Activated CD4-positive, alpha-beta T cell treated with anti-CD3 and anti-CD28 coated beads, Interleukin-2, amount 50 U/mL, for 24 hours (primary cell): Measurements from ENCODE around the gene KCNQ4.

Experiments
- DNase-seq, 2 donors: peaks; one replicate each; pipeline ENCODE4 v3.0.0-alpha.2; 2020; ENCODE audit warnings: low read depth in 1 of 2, low spot score in 1 of 2

Gene KCNQ4

DNA sequence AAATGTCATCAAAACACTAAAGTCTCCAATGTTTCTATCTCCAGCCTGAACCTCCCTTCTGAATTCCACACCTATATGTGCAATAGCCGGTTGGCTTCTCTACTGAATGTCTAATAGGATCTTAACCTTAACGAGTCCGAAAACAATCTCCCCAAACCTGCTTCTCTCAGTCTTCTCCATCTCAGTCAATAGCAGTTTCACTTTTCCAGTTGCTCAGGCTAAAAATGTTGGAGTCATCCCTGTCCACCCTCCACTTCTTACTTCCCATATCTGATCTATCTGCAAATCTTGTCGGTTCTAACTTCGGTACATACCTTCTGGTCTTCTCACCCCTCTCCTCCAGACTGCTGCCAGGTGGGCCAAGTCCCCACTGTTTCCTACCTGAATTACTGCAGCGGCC lies 104.1 kb downstream of the KCNQ4 start:
- no peak for DNase-seq
